OCI-LY3 (cell line): ENCODE measurements around the gene MRPL4.

ENCODE experiments used
- CTCF ChIP-seq: fragments of 200-600, 300-600 bp; sonication (generic); IDR thresholded peaks from 2 replicates; pipeline ENCODE4 v1.5.1; 2014; ENCODE audit warnings: antibody characterized with exemption, low read length, low read depth
- EZH2phosphoT487 ChIP-seq: fragments of 200-600 bp; shearing (Covaris generic); IDR thresholded peaks from 2 replicates; pipeline ENCODE4 v1.6.1; 2018; ENCODE audit warnings: antibody characterized with exemption, mixed run types, low read depth

DNA sequence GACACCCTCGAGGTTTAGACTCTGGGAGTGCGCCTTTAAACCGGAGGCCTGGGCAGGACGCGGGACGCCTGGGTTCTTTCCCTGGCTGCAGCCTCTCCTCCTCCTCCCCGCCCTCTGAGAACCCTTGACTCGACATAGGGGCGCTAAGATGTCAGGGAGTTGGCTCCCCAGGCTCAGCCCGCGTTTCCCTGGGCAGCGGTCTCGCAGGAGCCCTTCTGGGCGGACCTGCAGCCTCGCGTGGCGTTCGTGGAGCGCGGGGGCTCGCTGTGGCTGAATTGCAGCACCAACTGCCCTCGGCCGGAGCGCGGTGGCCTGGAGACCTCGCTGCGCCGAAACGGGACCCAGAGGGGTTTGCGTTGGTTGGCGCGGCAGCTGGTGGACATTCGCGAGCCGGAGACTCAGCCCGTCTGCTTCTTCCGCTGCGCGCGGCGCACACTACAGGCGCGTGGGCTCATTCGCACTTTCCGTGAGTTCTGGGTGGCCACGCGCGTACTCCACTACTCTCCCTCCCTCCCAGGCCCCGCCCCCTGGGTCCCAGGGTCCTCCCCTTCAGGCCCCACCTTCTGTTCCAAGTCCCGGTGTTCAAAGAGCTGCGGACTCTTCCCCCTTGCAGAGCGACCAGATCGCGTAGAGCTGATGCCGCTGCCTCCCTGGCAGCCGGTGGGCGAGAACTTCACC, 39.0 kb downstream of the MRPL4 start:
- no peak for TF ChIP-seq CTCF
- no peak for TF ChIP-seq EZH2phosphoT487
